ENCODE data around the gene COPS2. TPM values are rescaled to one million over a fixed set of nuclear protein-coding genes. Genes with fewer than 3 reads are reported as not detected.

COPS2 gene
- total RNA-seq = 10 to 100 TPM; 37.2 to 59.5 (median 47.0) TPM

DNA sequence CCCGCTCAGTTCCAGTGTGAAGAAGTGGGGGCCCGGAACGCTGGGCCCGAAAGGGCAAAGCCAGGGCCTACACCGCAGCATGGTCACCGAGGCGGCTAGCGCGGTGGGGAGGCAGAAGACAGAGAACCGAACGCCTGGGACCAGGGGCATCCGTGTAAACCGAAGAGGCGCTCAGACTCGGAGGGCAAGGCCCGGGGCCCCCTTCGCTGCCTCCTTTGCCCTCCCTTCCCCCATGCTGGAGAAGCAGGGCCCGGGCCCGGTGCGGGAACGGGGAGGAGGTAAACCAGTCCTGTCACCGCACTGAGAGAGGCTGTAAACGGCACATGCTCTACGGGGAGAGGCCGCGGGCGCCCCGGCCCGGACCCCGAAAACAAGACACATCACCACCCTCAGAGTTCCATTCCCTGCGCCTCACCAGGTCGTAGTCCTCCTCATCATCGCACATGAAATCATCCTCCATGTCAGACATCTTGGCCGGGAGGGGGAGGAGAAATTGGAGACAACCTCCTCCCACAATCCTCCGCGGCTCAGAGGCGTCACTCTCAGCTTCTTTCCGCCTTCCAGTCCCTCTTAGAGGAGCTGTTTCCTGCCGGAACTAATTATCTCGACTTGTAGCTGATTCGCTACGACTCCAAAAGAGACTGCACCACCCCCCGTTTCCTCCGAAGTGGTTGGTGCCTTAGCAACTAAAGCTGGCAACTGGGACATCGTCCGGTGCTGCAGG is at the start of gene COPS2:
Gene COPS2, minus strand, starts transcription at position 490 of the 724 bp plus-strand sequence. Its CDS starts 21 bp downstream, at position 469.
- Histone ChIP-seq H3K4me3 (peak within 1 kb of the TSS; percentile 77 to 99 (median 90)), H3K9me3 (no peaks in the 10 kb centered on the region), H3K36me3 (peaks cover 0 to 4% (median 0%) of the 10 kb centered on the region in 3 donors), H3K4me1 (peaks cover 7 to 50% (median 17%) of the 10 kb centered on the region in 3 donors), H3K27me3 (no peaks in the 10 kb centered on the region), H3K27ac (peak within 1 kb of the TSS; percentile 91 to 97 (median 92))
- 0 to 1% methylated on average over 11 to 12 of the region's 46 CpGs for WGBS, 2 donors
- TF ChIP-seq, protein P1, sequence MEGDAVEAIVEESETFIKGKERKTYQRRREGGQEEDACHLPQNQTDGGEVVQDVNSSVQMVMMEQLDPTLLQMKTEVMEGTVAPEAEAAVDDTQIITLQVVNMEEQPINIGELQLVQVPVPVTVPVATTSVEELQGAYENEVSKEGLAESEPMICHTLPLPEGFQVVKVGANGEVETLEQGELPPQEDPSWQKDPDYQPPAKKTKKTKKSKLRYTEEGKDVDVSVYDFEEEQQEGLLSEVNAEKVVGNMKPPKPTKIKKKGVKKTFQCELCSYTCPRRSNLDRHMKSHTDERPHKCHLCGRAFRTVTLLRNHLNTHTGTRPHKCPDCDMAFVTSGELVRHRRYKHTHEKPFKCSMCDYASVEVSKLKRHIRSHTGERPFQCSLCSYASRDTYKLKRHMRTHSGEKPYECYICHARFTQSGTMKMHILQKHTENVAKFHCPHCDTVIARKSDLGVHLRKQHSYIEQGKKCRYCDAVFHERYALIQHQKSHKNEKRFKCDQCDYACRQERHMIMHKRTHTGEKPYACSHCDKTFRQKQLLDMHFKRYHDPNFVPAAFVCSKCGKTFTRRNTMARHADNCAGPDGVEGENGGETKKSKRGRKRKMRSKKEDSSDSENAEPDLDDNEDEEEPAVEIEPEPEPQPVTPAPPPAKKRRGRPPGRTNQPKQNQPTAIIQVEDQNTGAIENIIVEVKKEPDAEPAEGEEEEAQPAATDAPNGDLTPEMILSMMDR (IDR thresholded peaks at IDR 0.05) = peak in 1 of 6 experiments; percentile 56
- peak in 2 of 4 donors; percentile 38 to 59 for TF ChIP-seq POLR2A (IDR thresholded peaks at IDR 0.05)
- intact Hi-C loops (cut with DNase I) = no loop called here
- peak; percentile 54 for DNase-seq

DNA sequence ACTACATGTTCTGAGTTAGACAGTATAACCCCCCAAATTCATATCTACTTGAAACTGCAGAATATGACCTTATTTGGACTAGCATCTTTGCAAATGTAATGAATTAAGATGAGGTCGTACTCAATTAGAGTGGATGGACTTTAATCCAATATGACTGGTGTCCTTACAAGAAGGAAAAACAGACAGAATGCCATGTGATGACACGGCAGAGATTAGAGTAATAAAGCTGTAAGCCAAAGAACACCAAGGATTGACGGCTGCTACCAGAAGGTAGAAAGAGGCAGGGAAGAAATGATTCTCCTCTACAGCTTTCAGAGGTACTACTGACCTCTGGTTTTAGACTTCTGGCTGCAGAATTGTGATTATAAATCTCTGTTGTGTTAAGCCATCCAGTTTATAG is 44.9 kb upstream of the COPS2 start:
- 74 to 84% methylated on average over 3 of the region's 3 CpGs for WGBS, 2 donors
- H3K27ac ChIP-seq = no peak overlapping the region
- intact Hi-C loops (cut with DNase I) = no loop called here
- H3K27me3 ChIP-seq = no peaks in the 10 kb centered on the region
- H3K9me3 ChIP-seq = no peaks in the 10 kb centered on the region
- H3K4me3 ChIP-seq = no peak overlapping the region
- DNase-seq = no peak
- H3K36me3 ChIP-seq = peaks cover 0 to 36% (median 0%) of the 10 kb centered on the region in 3 donors
- TF ChIP-seq POLR2A (IDR thresholded peaks at IDR 0.05) = no peak
- TF ChIP-seq, protein P1 (IDR thresholded peaks at IDR 0.05) = no peak
- peaks cover 0 to 7% (median 0%) of the 10 kb centered on the region in 3 donors for H3K4me1 ChIP-seq

DNA sequence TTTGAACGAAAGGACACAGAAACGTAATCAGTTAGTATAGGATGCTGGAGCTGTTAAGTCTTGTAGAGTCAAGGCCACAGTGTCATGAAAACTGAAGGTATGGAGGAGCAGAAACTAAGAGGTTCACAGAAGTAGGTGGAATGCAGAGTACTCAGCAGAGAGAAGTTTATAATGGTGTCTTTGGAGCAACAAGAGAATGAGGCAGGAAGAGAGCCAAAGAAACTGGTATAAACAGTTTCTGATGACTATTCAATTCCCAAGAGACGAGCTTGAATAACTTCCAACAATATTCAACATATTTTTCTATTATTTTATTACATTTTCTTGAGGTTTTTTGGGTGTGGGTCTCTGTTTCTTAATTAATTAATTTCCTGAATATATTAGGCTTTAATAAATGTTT is 44.3 kb upstream of the COPS2 start:
- peaks cover 0 to 30% (median 0%) of the 10 kb centered on the region in 3 donors for H3K36me3 ChIP-seq
- no peak overlapping the region for H3K27ac ChIP-seq
- intact Hi-C loops (cut with DNase I) = no loop called here
- no peak for DNase-seq
- peaks cover 0 to 7% (median 0%) of the 10 kb centered on the region in 3 donors for H3K4me1 ChIP-seq
- H3K27me3 ChIP-seq = no peaks in the 10 kb centered on the region
- no peak overlapping the region for H3K4me3 ChIP-seq
- H3K9me3 ChIP-seq = no peaks in the 10 kb centered on the region
- WGBS, 2 donors = 63 to 75% methylated on average over 3 of the region's 3 CpGs
- no peak for TF ChIP-seq POLR2A (IDR thresholded peaks at IDR 0.05)
- TF ChIP-seq, protein P1 (IDR thresholded peaks at IDR 0.05) = no peak

DNA sequence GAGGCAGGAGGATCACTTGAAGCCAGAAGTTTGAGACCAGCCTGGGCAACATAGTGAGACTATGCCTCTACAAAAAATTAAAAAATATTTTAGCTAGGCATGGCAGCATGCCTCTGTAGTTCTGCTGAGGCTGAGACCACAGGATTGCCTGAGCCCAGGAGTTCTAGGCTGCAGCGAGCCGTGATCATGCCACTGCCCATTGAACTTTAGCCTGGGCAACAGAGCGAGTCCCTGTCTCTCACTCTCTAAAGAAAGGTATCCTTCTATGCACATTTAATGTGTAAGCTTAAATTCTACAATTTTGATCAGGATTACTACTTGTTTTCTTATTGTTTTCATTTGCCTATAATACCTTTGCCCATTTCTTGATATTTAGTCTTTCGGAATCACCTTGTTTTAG is 41.5 kb upstream of the COPS2 start:
- DNase-seq = no peak
- Histone ChIP-seq H3K9me3 (no peaks in the 10 kb centered on the region), H3K4me3 (no peak overlapping the region), H3K27me3 (no peaks in the 10 kb centered on the region), H3K36me3 (peaks cover 0 to 5% (median 0%) of the 10 kb centered on the region in 3 donors), H3K4me1 (peaks cover 0 to 7% (median 0%) of the 10 kb centered on the region in 3 donors), H3K27ac (no peak overlapping the region)
- TF ChIP-seq, protein P1 (IDR thresholded peaks at IDR 0.05) = no peak
- no peak for TF ChIP-seq POLR2A (IDR thresholded peaks at IDR 0.05)
- 81 to 94% methylated on average over 4 of the region's 4 CpGs for WGBS, 2 donors
- intact Hi-C loops (cut with DNase I) = no loop called here

DNA sequence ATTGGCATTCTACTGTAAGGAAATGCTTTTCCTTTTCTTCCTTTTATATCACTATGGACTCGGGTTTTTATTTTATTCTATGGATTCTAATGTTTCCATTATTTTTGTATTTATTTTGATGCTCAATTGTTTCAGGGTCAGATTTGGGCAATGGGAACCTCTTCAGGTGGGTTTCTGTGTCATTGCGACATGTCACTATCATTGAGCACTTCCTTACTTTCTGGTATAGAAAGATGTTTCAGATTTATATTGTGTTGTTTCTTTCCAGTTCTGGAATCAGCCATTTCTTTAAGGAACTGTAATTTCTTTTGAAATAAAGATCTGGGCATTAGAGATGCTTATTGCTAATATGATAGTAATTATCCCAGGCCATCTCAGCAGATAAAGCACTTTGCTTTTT is 36.5 kb upstream of the COPS2 start:
- H3K4me3 ChIP-seq = no peak overlapping the region
- H3K27ac ChIP-seq = no peak overlapping the region
- intact Hi-C loops (cut with DNase I) = no loop called here
- H3K9me3 ChIP-seq = no peaks in the 10 kb centered on the region
- no peaks in the 10 kb centered on the region for H3K4me1 ChIP-seq
- no peak for DNase-seq
- no peaks in the 10 kb centered on the region for H3K27me3 ChIP-seq
- WGBS, 2 donors = 85 to 87% methylated on average over 2 of the region's 2 CpGs
- H3K36me3 ChIP-seq = no peaks in the 10 kb centered on the region
- TF ChIP-seq, protein P1 (IDR thresholded peaks at IDR 0.05) = no peak
- no peak for TF ChIP-seq POLR2A (IDR thresholded peaks at IDR 0.05)

Data from esophagus squamous epithelium (tissue), 5 donors.